ENCODE measurements around the gene STK38. TPM values are rescaled to one million over a fixed set of nuclear protein-coding genes. Genes with fewer than 3 reads are reported as not detected.
"Not testable (repeated sequence)": the region's sequence is repeated elsewhere in the genome, so short reads cannot be mapped to it uniquely, and the experiment has no call there.

The STK38 gene
- total RNA-seq, 4 donors from 2014 or later = 19.2 to 43.2 (median 31.3) TPM

GRCh38 chr6:36576578-36576977, 29.3 kb upstream of the STK38 start:
- DNase-seq (ENCODE audit: low spot score) (no peak), ATAC-seq (ENCODE audit: low FRiP score) (no peak)
- no peak for TF ChIP-seq CTCF (IDR thresholded peaks at IDR 0.05)

DNA sequence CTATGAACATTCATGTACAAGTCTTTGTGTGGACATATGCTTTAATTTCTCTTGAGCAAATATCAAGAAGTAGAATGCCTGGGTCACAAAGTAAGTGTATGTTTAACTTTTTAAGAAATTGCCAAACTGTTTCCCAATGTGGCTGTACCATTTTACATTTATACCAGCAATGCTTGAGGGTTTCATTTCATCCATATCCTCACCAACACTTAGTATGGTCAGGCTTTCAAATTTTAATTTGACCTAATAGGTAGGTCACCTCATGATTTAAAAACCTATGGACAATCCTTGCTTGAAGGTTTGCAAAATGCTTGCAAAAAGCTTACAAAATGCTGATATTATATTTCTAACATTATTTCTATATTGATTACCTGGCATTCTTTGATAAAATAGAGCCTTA, 27.4 kb upstream of the STK38 start:
- no peak for ATAC-seq (ENCODE audit: low FRiP score)
- TF ChIP-seq CTCF (IDR thresholded peaks at IDR 0.05) = no peak
- DNase-seq (ENCODE audit: low spot score) = no peak

GRCh38 chr6:36572353-36573311, 25.4 kb upstream of the STK38 start:
- not testable (repeated sequence) for DNase-seq (ENCODE audit: low spot score); ATAC-seq (ENCODE audit: low FRiP score)

DNA sequence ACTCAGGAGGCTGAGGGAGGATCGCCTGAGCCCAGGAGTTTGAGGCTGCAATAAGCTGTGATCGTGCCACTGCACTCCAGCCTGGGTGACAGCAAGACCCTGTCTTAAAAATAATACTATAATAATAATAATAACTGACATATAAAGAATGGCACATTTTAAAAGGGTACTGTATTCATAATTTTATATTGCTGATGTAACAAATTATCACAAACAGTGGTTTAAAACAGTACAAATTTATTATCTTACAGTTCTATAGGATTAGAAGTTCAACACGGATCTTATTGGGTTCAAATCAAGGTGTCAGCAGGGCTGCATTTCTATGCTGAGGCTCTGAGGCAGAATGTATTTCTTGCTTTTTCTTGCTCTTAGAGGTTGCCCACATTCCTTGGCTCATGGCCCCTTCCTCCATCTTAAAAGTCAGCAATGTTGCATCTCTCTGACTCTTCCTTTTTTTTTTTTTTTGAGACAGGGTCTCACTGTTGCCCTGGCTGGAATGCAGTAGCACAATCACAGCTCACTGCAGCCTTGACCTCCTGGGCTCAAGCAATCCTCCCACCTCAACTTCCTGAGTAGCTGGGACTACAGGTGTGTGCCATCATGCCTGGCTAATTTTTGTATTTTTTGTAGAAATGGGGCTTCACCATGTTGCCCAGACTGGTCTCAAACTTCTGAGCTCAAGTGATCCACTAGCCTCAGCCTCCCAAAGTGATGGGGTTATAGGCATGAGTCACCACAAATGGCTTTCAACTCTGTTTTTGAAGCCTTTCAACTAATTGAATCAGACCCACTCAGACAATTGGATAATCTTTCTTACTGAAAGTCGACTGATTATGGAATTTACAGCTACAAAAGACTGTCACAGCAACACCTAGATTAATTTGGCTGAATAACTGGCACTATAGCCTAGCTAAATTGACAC, 24.1 kb upstream of the STK38 start:
- ATAC-seq (ENCODE audit: low FRiP score) (no peak), DNase-seq (ENCODE audit: low spot score) (no peak)
- TF ChIP-seq CTCF (IDR thresholded peaks at IDR 0.05) = no peak

DNA sequence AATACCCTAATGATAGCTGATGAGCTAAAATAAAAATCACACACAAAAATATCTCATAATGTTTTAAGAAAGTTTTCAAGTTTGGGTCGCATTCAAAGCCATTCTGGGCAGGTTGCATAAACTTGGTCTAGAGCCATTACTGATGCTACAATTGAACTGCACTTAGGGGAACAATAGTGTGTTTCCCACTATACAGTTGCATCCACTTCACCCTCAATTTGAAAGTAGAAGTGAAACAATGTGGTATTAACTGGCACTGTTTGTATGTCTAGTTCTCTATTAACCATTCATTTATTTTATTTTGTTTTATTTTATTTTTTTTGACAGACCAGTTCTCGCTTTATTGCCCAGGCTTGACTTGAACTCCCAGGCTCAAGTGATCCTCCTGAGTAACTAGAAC, 23.0 kb upstream of the STK38 start:
- no peak for DNase-seq (ENCODE audit: low spot score)
- no peak for TF ChIP-seq CTCF (IDR thresholded peaks at IDR 0.05)
- no peak for ATAC-seq (ENCODE audit: low FRiP score)

- DNase-seq (ENCODE audit: low spot score) (no peak), ATAC-seq (ENCODE audit: low FRiP score) (no peak)
- no peak for TF ChIP-seq CTCF (IDR thresholded peaks at IDR 0.05)
Measured at GRCh38 chr6:36566418-36566905, 19.2 kb upstream of the STK38 start.

DNA sequence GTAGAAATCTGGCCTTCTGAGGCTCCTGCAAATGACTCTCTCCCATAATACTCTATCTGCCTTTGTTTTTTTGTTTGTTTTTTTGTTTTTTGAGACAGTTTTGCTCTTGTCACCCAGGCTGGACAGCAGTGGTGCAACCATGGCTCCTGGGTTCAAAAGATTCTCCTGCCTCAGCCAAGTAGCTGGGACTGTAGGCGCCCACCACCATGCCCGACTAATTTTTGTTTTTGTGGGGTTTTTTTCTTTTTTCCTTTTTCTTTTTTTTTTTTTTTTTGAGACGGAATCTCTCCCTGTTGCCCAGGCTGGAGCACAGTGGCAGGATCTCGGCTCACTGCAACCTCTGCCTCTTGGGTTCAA, 16.6 kb upstream of the STK38 start:
- ATAC-seq (ENCODE audit: low FRiP score) (no peak), DNase-seq (ENCODE audit: low spot score) (no peak)
- no peak for TF ChIP-seq CTCF (IDR thresholded peaks at IDR 0.05)

Measured in omental fat pad (tissue), 4 donors.